Naive B cell (primary cell): ENCODE results near the gene EIF2S1. TPM values are rescaled to one million over a fixed set of nuclear protein-coding genes. Genes with fewer than 3 reads are reported as not detected.
"Not testable (repeated sequence)": the region's sequence is repeated elsewhere in the genome, so short reads cannot be mapped to it uniquely, and the experiment has no call there.

ENCODE experiments used
- ATAC-seq, 2 donors: fragments of 150-1000 bp; cut with Tn5 transposase; 2 replicates each; pipeline ENCODE4 v1.10.0; 2021; ENCODE audit warnings: low read depth in 2 of 2, mild to moderate bottlenecking in 2 of 2, moderate library complexity in 2 of 2
- DNase-seq: peaks from one replicate; pipeline ENCODE4 v3.0.0; 2022
- H3K27ac Mint-ChIP-seq, 6 donors: one replicate each; pipeline ENCODE4 v1.8.0; 2020 to 2022; ENCODE audit warnings: mild to moderate bottlenecking in 6 of 6, mixed read lengths in 6 of 6, moderate library complexity in 5 of 6, inconsistent platforms in 2 of 6
- H3K27me3 Mint-ChIP-seq, 3 donors: one replicate each; pipeline ENCODE4 v1.8.0; 2021 to 2022; ENCODE audit warnings: mixed read lengths in 3 of 3, mild to moderate bottlenecking in 1 of 3
- H3K36me3 Mint-ChIP-seq, 2 donors: one replicate each; pipeline ENCODE4 v1.8.0; 2020 to 2022; ENCODE audit warnings: mixed read lengths in 2 of 2, inconsistent platforms in 1 of 2, mild to moderate bottlenecking in 1 of 2
- H3K4me1 Mint-ChIP-seq, 3 donors: one replicate each; pipeline ENCODE4 v1.8.0; 2020 to 2022; ENCODE audit warnings: mixed read lengths in 3 of 3, inconsistent platforms in 1 of 3, mild to moderate bottlenecking in 1 of 3, moderate library complexity in 1 of 3
- H3K4me3 Mint-ChIP-seq, 8 donors: one replicate each; pipeline ENCODE4 v1.8.0; 2020 to 2022; ENCODE audit warnings: mild to moderate bottlenecking in 8 of 8, mixed read lengths in 8 of 8, moderate library complexity in 8 of 8, inconsistent platforms in 2 of 8
- H3K9me3 Mint-ChIP-seq, 7 donors: one replicate each; pipeline ENCODE4 v1.8.0; 2020 to 2022; ENCODE audit warnings: mixed read lengths in 7 of 7, mild to moderate bottlenecking in 5 of 7, inconsistent platforms in 2 of 7, moderate library complexity in 1 of 7
- polyA plus RNA-seq, 6 donors: library from polyadenylated mRNA; unstranded; fragments of 300-500 nt; fragmentation: Illumina TruSeq; gene quantifications; one replicate each; pipeline ENCODE4 v1.2.3, GENCODE V29; 2021; ENCODE audit warnings: low read depth in 6 of 6

The EIF2S1 gene
- polyA plus RNA-seq, 6 donors from 2014 or later: 68.6 to 123 (median 108) TPM

DNA sequence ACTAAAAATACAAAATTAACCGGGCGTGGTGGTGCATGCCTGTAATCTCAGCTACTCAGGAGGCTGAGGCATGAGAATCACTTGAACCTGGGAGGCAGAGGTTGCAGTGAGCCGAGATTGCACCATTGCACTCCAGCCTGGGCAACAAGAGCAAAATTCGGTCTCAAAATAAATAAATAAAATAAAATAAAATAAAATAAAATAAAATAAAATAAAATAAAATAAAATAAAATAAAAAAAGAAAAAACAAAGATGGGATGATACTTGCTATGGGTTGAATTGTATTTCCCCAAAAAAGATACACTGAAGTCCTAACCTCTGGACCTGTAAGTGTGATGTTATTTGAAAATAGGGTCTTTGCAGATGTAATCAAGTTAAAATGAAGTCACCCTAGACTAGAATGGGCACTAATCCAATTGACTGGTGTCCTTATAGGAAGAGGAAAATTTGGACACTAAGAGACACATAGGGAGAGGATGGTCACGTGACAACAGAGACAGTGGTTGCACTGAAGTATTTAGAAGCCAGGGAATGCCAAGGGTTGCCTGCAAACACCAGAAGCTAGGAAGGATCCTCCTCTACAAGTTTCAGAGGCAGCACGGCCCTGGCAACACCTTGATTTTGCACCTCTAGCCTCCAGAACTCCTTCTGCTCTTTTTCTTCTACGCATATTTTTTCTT is 48.1 kb downstream of the EIF2S1 start:
- not testable (repeated sequence) for ATAC-seq, H3K4me1 Mint-ChIP-seq, DNase-seq, H3K36me3 Mint-ChIP-seq, H3K9me3 Mint-ChIP-seq, H3K27ac Mint-ChIP-seq, H3K4me3 Mint-ChIP-seq
- peaks cover 18 to 27% (median 22%) of the 10 kb centered on the region in 3 donors for H3K27me3 Mint-ChIP-seq

DNA sequence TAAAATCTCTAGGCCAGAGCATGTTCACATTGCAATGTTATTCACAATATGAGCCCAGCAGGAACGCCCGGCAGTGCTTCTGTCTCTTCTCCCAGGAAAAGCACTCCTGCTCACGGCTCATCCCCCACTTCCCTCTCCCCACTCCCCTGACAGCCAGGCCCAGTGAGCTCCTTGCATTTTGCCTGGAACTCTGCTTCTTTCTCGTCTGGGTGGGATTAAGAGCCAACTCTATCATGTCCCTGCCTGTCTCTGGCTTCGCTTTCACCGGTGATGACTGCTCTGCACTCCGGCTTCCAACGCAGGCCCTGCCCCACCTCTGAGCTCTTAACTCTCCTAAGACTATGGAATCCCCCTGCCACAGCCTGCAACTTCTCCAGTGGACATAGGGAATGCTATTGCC is 49.3 kb downstream of the EIF2S1 start:
- H3K4me3 Mint-ChIP-seq: no peak overlapping the region

DNA sequence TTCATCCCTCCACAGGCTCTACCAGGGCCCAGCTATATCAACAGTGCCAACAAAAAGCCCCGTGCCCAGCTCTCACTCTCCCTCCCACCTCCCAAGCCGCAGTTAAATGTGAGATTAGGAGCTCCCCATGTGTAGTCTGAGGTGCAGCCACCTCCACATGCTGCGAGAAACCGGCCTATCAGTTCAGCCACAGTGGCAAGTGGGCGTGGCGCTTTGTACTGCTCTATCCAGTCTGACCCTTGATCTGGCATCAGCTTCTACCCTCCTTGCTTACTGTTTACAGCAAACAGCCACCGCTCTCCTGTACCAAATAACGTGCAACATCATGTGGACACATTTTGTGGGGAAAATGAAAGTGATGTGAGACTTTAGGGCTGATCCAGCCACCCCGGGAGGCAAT is 50.2 kb downstream of the EIF2S1 start:
- H3K4me1 Mint-ChIP-seq: peaks cover 4 to 9% (median 7%) of the 10 kb centered on the region in 3 donors
- no peaks in the 10 kb centered on the region for H3K36me3 Mint-ChIP-seq
- ATAC-seq (no peak), DNase-seq (no peak)
- H3K27ac Mint-ChIP-seq: no peak overlapping the region
- H3K4me3 Mint-ChIP-seq: no peak overlapping the region
- no peaks in the 10 kb centered on the region for H3K9me3 Mint-ChIP-seq
- peaks cover 22 to 33% (median 25%) of the 10 kb centered on the region in 3 donors for H3K27me3 Mint-ChIP-seq

More for the DNA sequence above, 49.3 kb downstream of the EIF2S1 start:
- peaks cover 22 to 33% (median 25%) of the 10 kb centered on the region in 3 donors for H3K27me3 Mint-ChIP-seq
- H3K9me3 Mint-ChIP-seq: no peaks in the 10 kb centered on the region
- peaks cover 4 to 9% (median 7%) of the 10 kb centered on the region in 3 donors for H3K4me1 Mint-ChIP-seq
- no peaks in the 10 kb centered on the region for H3K36me3 Mint-ChIP-seq
- no peak for DNase-seq
- no peak for ATAC-seq
- H3K27ac Mint-ChIP-seq: peak overlapping the region in 1 of 6 donors; percentile 25

DNA sequence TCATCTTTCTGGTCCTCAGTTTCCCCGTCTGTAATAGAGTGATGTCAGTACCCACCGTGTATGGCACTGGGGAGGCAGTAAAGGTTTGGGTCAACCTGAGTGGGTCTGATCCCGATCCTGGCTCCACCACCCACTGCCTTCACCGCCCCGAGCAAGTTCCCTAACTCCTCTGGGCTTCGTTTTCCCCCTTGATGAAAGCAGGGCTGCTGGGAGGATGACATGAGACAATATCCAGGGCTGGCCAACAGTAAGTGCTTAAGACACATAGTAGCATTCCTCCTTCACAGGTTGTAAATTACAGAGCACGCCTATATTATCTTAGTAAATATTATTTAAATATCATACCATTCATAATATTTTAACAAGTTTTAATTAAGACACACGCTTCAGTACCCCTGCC is 51.2 kb downstream of the EIF2S1 start:
- Mint-ChIP-seq H3K4me3 (peak overlapping the region in 2 of 8 donors; percentile 59 to 73), H3K27me3 (peaks cover 20 to 33% (median 25%) of the 10 kb centered on the region in 3 donors), H3K9me3 (no peaks in the 10 kb centered on the region), H3K36me3 (no peaks in the 10 kb centered on the region), H3K4me1 (peaks cover 7 to 16% (median 12%) of the 10 kb centered on the region in 3 donors), H3K27ac (no peak overlapping the region)
- ATAC-seq (no peak), DNase-seq (no peak)

DNA sequence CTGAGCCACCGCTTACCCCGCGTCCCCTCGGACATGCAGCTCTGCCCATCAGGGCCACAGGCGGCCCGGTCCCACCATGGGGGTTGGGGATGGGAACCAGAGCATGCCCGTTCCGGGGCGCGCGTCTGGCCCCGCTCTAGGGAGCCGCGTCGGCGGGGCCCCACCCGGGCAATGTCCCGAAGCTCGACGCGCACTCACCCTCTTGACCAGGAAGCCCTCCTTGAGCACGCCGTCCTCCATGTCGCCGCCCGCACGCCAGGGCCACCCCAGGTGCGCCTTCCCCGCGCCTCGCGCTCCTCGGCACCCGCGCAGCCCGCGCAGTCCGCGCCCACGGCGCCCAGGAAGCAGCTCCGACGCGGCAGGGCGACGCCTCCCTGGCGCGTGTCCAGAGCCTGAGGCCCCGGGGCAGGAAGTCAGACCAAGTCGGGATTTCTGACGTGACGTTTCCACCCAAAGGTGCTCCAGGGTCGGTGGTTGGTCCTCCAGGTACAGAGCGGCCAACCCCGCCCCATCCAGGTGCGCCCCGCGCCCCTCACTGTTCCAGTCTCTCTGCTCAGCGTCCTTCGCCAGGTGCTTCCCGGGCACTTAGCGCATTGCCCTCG is 51.8 kb downstream of the EIF2S1 start, which contains the start of gene PLEK2:
Gene PLEK2, minus strand, starts transcription at position 346 of the 602 bp plus-strand sequence. Its CDS starts 106 bp downstream, at position 240.
- H3K4me3 Mint-ChIP-seq: peak within 1 kb of the TSS in 7 of 8 donors; percentile 19 to 73 (median 59)
- H3K27ac Mint-ChIP-seq: peak within 1 kb of the TSS in 2 of 6 donors; percentile 44 to 63

DNA sequence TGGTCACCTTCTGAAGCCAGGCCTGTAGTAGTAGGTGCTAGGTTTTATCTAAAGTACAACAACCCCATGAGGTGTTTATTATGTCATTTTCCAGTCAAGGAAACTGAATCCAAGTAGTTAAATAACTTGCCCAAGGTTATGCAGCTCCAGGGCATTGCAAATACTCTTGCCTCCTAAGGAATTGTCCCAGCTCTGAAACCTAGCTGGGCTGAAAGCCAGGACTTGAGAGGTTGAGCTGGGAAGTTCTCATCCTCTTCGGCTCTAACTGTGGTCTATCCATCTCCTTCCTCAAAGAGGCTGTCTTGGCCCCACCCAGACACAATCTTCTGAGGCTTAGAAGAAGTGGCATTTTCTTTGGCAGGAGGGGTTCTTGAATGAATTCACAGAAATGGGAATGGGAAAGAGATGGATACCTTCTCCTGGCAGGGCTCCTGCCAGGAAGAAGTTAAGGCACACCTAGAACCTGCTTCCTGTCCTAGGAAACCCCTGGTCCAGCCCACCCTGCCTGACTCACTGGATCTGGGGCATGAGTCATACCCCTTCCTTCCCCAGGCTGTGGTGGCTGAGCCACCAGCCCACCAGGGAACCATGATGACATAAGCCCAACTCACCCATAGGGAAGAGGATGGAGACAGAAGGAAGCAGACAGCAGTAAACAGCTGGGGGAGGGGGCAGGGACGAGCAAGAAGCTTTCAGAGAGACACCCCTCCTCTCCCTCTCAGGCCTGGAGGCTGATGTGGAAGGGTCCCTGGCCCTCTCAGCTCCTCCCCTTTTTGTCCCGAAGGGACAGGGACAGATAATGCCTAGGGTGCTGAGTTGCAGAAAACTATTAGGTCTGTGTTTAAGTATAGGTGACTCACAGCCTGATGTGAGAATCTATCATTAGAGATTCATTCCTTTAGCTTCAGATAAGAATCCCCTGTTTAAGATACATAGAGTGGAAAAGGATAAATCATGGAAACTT is 54.0 kb downstream of the EIF2S1 start:
- no peak overlapping the region for H3K27ac Mint-ChIP-seq
- H3K4me3 Mint-ChIP-seq: no peak overlapping the region
- peaks cover 12 to 33% (median 25%) of the 10 kb centered on the region in 3 donors for H3K27me3 Mint-ChIP-seq
- no peaks in the 10 kb centered on the region for H3K36me3 Mint-ChIP-seq
- no peaks in the 10 kb centered on the region for H3K9me3 Mint-ChIP-seq
- no peak for DNase-seq
- no peak for ATAC-seq
- peaks cover 15 to 26% (median 24%) of the 10 kb centered on the region in 3 donors for H3K4me1 Mint-ChIP-seq

More for the DNA sequence above, 51.8 kb downstream of the EIF2S1 start, which contains the start of gene PLEK2:
- Mint-ChIP-seq H3K9me3 (no peaks in the 10 kb centered on the region), H3K4me1 (peaks cover 12 to 22% (median 18%) of the 10 kb centered on the region in 3 donors), H3K27me3 (peaks cover 18 to 33% (median 25%) of the 10 kb centered on the region in 3 donors), H3K36me3 (no peaks in the 10 kb centered on the region)
- ATAC-seq (peak in 1 of 2 donors; percentile 42), DNase-seq (no peak)

DNA sequence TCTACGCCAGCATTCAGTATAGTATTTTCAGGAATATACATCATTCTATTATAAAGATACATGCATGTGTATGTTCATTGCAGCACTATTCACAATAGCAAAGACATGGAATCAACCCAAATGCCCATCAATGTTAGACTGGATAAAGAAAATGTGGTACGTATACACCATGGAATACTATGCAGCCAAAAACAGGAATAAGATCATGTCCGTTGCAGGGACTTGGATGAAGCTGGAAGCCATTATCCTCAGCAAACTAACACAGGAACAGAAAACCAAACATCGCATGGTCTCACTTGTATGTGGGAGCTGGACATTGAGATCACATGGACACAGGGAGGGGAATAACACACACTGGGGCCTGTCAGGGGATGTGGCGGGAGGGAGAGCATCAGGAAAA is 55.5 kb downstream of the EIF2S1 start:
- not testable (repeated sequence) for DNase-seq, H3K4me3 Mint-ChIP-seq, H3K36me3 Mint-ChIP-seq, ATAC-seq, H3K9me3 Mint-ChIP-seq
- Mint-ChIP-seq H3K4me1 (peaks cover 15 to 26% (median 24%) of the 10 kb centered on the region in 3 donors), H3K27ac (peak overlapping the region in 1 of 6 donors; percentile 28), H3K27me3 (peaks cover 13 to 27% (median 25%) of the 10 kb centered on the region in 3 donors)

DNA sequence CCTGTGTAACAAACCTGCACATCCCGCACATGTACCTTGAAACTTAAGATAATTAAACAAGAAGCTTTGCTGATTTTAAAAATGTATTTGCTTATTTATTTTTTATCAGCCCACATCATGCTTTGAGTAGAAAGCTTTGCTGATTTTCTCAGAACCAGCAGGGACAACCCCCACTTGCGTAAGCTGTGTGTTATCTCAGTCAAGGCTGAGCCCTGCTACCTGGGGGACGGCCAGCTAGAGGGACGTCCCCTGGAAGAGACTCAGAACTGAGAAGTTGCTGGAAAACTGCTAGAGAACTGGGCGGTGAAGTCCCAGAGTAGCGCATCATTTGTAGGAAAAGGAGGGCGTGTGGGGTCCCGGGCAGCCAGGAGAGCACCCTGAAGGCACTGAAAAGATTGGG is 56.0 kb downstream of the EIF2S1 start:
- H3K27me3 Mint-ChIP-seq: peaks cover 11 to 22% (median 21%) of the 10 kb centered on the region in 3 donors
- no peak overlapping the region for H3K4me3 Mint-ChIP-seq
- no peaks in the 10 kb centered on the region for H3K9me3 Mint-ChIP-seq
- no peaks in the 10 kb centered on the region for H3K36me3 Mint-ChIP-seq
- no peak for DNase-seq
- peaks cover 15 to 25% (median 24%) of the 10 kb centered on the region in 3 donors for H3K4me1 Mint-ChIP-seq
- peak overlapping the region in 2 of 6 donors; percentile 34 to 73 for H3K27ac Mint-ChIP-seq
- no peak for ATAC-seq

DNA sequence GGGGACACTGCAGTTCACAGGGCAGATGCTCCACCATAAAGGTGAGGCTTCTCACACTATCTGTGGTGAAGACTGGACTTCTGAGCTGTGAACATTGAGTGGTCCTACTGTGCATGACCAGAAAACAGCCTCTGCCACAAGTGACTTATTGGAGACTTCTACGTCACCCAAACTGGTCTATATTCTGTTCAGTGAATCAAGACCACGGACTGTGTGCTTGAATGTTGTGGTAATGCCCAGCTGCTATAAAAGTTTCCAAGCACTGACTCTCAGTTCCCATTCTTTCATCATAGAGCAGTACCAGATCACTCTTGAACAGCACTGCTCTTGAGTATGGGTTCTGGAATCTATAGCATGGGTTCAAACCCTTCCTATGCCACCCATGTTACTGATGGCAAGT is 56.7 kb downstream of the EIF2S1 start:
- Mint-ChIP-seq H3K4me3 (no peak overlapping the region), H3K27ac (peak overlapping the region in 3 of 6 donors; percentile 6 to 83 (median 49)), H3K9me3 (no peaks in the 10 kb centered on the region), H3K27me3 (peaks cover 7 to 15% (median 14%) of the 10 kb centered on the region in 3 donors), H3K4me1 (peaks cover 15 to 24% (median 22%) of the 10 kb centered on the region in 3 donors), H3K36me3 (no peaks in the 10 kb centered on the region)
- ATAC-seq (peak; percentile 79 to 83), DNase-seq (no peak)

DNA sequence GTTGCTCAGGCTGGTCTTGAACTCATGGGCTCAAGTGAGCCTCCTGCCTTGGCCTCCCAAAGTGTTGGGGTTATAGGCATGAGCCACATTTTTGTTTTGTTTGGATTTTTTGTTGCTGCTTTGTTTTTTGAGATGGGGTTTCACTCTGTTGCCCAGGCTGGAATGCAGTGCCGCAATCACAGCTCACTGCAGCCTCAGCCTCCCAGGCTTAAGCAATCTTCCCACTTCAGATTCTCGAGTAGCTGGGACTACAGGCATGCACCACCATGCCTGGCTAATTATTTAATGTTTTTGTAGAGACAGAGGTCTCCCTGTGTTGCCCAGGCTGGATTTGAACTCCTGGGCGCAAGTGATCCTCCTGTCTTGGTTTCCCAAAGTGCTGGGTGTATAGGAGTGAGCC is 57.5 kb downstream of the EIF2S1 start:
- H3K4me3 Mint-ChIP-seq: no peak overlapping the region
- no peaks in the 10 kb centered on the region for H3K36me3 Mint-ChIP-seq
- H3K9me3 Mint-ChIP-seq: no peaks in the 10 kb centered on the region
- DNase-seq: no peak
- no peak for ATAC-seq
- peaks cover 12 to 17% (median 17%) of the 10 kb centered on the region in 3 donors for H3K4me1 Mint-ChIP-seq
- H3K27me3 Mint-ChIP-seq: peaks cover 3 to 7% (median 7%) of the 10 kb centered on the region in 3 donors
- H3K27ac Mint-ChIP-seq: no peak overlapping the region

DNA sequence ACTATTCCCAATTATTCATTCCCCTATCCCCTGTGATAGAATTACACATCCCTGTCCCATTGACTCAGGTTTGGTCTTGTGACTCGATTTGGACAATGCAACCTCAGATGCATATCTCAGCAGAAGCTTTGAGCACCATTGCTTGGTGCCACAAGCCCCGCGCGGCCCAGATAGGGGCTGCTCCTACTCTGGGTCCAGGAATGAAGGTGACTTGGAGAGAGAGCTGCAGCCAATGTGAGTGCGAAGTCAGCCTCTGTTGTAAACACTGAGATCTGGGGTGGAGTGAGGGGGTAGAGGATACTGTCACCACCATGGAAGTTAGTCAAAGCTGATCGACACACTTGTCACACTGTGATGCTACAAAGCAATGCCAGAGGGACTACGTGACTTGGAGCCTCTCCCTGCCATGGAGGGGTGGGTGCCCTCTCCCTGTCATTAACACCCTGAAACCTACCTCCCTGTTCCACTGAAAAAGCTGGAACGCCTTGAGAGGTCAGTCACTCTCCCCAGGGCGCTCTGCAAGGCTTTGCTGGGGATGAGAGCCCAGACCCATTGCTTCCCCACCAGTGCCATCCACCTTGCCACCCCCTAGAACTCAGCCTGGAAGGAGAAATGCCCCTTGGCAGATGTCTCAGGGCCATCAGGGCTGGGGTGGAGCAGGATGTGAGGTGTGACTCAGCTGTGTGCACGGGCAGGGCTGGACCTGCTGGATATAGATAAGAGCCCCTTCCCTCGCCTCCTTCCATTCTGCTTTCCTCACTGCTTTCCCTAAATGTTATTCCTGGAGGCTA is 58.5 kb downstream of the EIF2S1 start:
- H3K4me3 Mint-ChIP-seq: no peak overlapping the region
- no peak for ATAC-seq
- DNase-seq: no peak
- peaks cover 5 to 13% (median 13%) of the 10 kb centered on the region in 3 donors for H3K27me3 Mint-ChIP-seq
- no peak overlapping the region for H3K27ac Mint-ChIP-seq
- peaks cover 12 to 17% (median 17%) of the 10 kb centered on the region in 3 donors for H3K4me1 Mint-ChIP-seq
- no peaks in the 10 kb centered on the region for H3K9me3 Mint-ChIP-seq
- H3K36me3 Mint-ChIP-seq: no peaks in the 10 kb centered on the region

DNA sequence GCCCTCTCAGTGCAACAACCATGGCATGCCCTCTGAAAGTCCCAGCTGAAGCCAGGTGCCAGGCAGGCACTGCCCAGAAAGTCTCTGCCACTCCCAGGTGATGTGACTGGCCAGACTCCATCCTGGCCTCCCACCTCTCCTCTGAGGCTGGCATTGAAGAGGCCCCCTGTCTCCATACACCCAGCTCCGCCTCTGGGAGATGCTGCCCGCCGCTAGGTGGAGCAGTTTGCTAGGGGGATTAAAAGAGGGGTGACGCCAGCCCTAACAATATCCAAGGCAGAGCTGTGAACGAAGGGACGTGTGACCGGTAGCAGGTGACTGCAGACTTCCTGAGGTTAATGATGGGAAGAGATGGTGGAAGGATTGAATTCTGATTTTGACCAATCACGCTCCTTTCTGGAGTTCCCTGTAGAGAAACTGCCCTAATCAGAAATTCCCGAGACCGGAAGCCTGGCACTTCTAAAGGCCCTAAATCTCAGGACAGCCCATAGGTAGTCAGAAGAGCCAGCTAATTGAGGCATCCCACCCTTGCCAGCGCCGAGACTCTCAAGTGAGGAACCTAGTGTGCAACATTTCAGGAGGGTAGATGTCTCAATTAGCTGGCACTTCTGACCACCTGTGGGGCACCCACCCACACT is 60.1 kb downstream of the EIF2S1 start:
- peaks cover 12 to 19% (median 17%) of the 10 kb centered on the region in 3 donors for H3K4me1 Mint-ChIP-seq
- H3K9me3 Mint-ChIP-seq: no peaks in the 10 kb centered on the region
- ATAC-seq: peak in 1 of 2 donors; percentile 43
- DNase-seq: no peak
- H3K27ac Mint-ChIP-seq: peak overlapping the region in 1 of 6 donors; percentile 59
- H3K4me3 Mint-ChIP-seq: no peak overlapping the region
- H3K27me3 Mint-ChIP-seq: peaks cover 7 to 19% (median 16%) of the 10 kb centered on the region in 3 donors
- H3K36me3 Mint-ChIP-seq: no peaks in the 10 kb centered on the region
